ENCODE data around the gene MBD3L5.
"Not testable (repeated sequence)": the region's sequence is repeated elsewhere in the genome, so short reads cannot be mapped to it uniquely, and the experiment has no call there.

The MBD3L5 gene

GRCh38 chr19:7054635-7055368 is 24.4 kb downstream of the MBD3L5 start:
- DNase-seq: not testable (repeated sequence)

- DNase-seq: not testable (repeated sequence)
Observed at GRCh38 chr19:7055679-7056078, 25.3 kb downstream of the MBD3L5 start.

- DNase-seq: not testable (repeated sequence)
Observed at GRCh38 chr19:7056371-7056770, 26.0 kb downstream of the MBD3L5 start.

- DNase-seq: not testable (repeated sequence)
Observed at GRCh38 chr19:7058576-7058975, 28.2 kb downstream of the MBD3L5 start, which contains the start of gene MBD3L3. MBD3L3 (minus strand) TSS chr19:7058676; CDS start chr19:7058605, 71 bp downstream.

GRCh38 chr19:7059977-7060376 is 29.6 kb downstream of the MBD3L5 start:
- not testable (repeated sequence) for DNase-seq

- no peak for DNase-seq
Observed at GRCh38 chr19:7063339-7063738, 33.0 kb downstream of the MBD3L5 start.

GRCh38 chr19:7063764-7064418 is 33.5 kb downstream of the MBD3L5 start:
- DNase-seq: no peak

- not testable (repeated sequence) for DNase-seq
Observed at GRCh38 chr19:7067122-7067521, 36.7 kb downstream of the MBD3L5 start.

GRCh38 chr19:7067716-7068115 is 37.3 kb downstream of the MBD3L5 start:
- no peak for DNase-seq

- DNase-seq: no peak
Observed at GRCh38 chr19:7068599-7068998, 38.2 kb downstream of the MBD3L5 start.

- peak; percentile 86 for DNase-seq
Observed at GRCh38 chr19:7069042-7069903, 38.9 kb downstream of the MBD3L5 start, which contains the start of gene ZNF557. ZNF557 (plus strand) TSS chr19:7069703; CDS start chr19:7075075, 5,372 bp downstream.

- DNase-seq: no peak
Observed at GRCh38 chr19:7069904-7070226, 39.5 kb downstream of the MBD3L5 start.

GRCh38 chr19:7072541-7072940 is 42.2 kb downstream of the MBD3L5 start:
- no peak for DNase-seq

GRCh38 chr19:7074705-7075282 is 44.4 kb downstream of the MBD3L5 start:
- DNase-seq: no peak

- DNase-seq: no peak
Observed at GRCh38 chr19:7076151-7076550, 45.8 kb downstream of the MBD3L5 start.

GRCh38 chr19:7078008-7078407 is 47.6 kb downstream of the MBD3L5 start:
- no peak for DNase-seq
